ENCODE measurements around the gene FOXK2. TPM values are rescaled to one million over a fixed set of nuclear protein-coding genes. Genes with fewer than 3 reads are reported as not detected.
A peak's percentile ranks its signal among the peaks of the same experiment; 100 is the strongest.

Gene FOXK2
- total and polyA plus RNA-seq, 2 experiments from 2014 or later, result 30.2 to 37.7 TPM

DNA sequence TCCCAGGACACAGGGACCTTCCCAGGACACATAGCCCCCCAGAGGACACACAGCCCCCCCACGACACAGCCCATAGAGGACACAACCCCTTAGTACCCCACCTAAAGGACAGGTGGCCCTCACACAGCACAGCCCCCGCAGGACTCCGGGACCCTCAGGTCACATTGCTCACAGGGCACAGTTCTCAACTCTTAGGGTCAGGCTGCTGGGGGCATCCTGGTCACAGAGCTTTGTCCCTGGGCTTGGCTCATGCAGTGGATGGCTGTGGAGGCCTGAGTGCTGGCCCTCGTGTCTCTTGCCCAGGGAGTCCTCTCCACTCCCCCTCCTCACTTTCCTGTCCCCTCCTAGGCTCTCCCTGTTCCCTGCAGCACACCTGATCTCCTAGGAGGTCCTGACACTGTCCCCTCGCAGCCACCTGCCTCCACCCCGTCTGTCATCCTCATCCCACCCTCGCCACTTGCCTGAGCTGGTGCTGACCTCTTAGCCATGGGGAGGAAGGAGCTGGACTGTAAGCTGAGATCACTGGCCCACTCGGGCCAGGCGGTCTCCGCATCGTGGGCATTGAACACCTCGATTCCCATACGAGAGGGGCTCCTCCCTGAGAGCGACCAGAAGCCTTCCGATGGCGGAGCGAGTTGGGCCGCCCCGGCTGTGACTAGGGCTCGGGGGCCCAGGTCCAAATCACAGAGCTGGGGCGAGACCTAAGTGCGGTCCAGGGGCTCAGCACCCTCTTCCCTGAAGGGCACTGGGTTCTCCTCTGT is 130.1 kb downstream of the FOXK2 start:
- Histone ChIP-seq H3K27ac (no peak overlapping the region), H3K4me1 (ENCODE audit: insufficient read depth) (peaks cover 15% of the 10 kb centered on the region), H3K9me2 (replicated peaks; ENCODE audit: insufficient read depth) (no peaks in the 10 kb centered on the region), H2AFZ (no peak overlapping the region), H3K79me2 (peaks cover 32% of the 10 kb centered on the region), H3K9me3 (ENCODE audit: low read depth) (no peaks in the 10 kb centered on the region), H3K4me2 (no peak overlapping the region), H4K20me1 (ENCODE audit: insufficient read depth, poor library complexity, severe bottlenecking) (peaks cover 30% of the 10 kb centered on the region), H3K36me3 (replicated peaks; ENCODE audit: insufficient read depth, low read depth) (no peaks in the 10 kb centered on the region), H3K4me3 (no peak overlapping the region), H3K27me3 (no peaks in the 10 kb centered on the region)
- no peak for DNase-seq (ENCODE audit: low spot score)
- TF ChIP-seq EZH2phosphoT487 (IDR thresholded peaks at IDR 0.05; ENCODE audit: low read depth, severe bottlenecking, unreplicated experiment) (no peak), EZH2 (IDR thresholded peaks at IDR 0.05; ENCODE audit: borderline replicate concordance) (no peak)
- TF ChIP-seq, protein P1, sequence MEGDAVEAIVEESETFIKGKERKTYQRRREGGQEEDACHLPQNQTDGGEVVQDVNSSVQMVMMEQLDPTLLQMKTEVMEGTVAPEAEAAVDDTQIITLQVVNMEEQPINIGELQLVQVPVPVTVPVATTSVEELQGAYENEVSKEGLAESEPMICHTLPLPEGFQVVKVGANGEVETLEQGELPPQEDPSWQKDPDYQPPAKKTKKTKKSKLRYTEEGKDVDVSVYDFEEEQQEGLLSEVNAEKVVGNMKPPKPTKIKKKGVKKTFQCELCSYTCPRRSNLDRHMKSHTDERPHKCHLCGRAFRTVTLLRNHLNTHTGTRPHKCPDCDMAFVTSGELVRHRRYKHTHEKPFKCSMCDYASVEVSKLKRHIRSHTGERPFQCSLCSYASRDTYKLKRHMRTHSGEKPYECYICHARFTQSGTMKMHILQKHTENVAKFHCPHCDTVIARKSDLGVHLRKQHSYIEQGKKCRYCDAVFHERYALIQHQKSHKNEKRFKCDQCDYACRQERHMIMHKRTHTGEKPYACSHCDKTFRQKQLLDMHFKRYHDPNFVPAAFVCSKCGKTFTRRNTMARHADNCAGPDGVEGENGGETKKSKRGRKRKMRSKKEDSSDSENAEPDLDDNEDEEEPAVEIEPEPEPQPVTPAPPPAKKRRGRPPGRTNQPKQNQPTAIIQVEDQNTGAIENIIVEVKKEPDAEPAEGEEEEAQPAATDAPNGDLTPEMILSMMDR (IDR thresholded peaks at IDR 0.05; ENCODE audit: poor library complexity), result no peak
- WGBS (ENCODE audit: low lambda C conversion rate, missing lambda C conversion rate), result 91% methylated on average over 22 of the region's 22 CpGs

DNA sequence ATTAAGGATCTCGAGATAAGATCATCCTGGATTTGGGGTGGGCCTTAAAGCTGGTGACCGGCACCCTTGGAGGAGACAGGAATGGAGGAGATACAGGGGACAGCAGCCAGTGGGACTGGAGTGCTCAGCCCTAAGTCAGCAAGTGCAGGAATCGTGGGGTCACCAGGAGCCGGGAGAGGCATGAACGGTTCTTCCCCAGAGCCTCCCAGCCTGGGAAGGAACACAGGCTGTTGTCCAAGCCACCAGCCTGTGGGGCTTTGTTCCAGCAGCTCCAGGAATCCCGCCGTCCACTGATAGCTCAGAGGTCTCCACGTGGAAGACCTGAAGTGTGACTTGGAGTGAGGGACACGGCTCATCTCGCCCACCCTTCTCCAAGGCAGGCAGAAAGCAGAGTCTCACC is 131.2 kb downstream of the FOXK2 start:
- peaks cover 22% of the 10 kb centered on the region for H3K79me2 ChIP-seq
- peaks cover 19% of the 10 kb centered on the region for H4K20me1 ChIP-seq (ENCODE audit: insufficient read depth, poor library complexity, severe bottlenecking)
- H2AFZ ChIP-seq, result no peak overlapping the region
- no peaks in the 10 kb centered on the region for H3K9me3 ChIP-seq (ENCODE audit: low read depth)
- H3K4me1 ChIP-seq (ENCODE audit: insufficient read depth), result peaks cover 16% of the 10 kb centered on the region
- H3K36me3 ChIP-seq (replicated peaks; ENCODE audit: insufficient read depth, low read depth), result no peaks in the 10 kb centered on the region
- DNase-seq (ENCODE audit: low spot score), result no peak
- no peak for TF ChIP-seq EZH2 (IDR thresholded peaks at IDR 0.05; ENCODE audit: borderline replicate concordance)
- TF ChIP-seq EZH2phosphoT487 (IDR thresholded peaks at IDR 0.05; ENCODE audit: low read depth, severe bottlenecking, unreplicated experiment), result no peak
- TF ChIP-seq, protein P1 (IDR thresholded peaks at IDR 0.05; ENCODE audit: poor library complexity), result no peak
- H3K4me2 ChIP-seq, result no peak overlapping the region
- no peak overlapping the region for H3K4me3 ChIP-seq
- no peaks in the 10 kb centered on the region for H3K27me3 ChIP-seq
- no peak overlapping the region for H3K27ac ChIP-seq
- no peaks in the 10 kb centered on the region for H3K9me2 ChIP-seq (replicated peaks; ENCODE audit: insufficient read depth)
- 93% methylated on average over 10 of the region's 10 CpGs for WGBS (ENCODE audit: low lambda C conversion rate, missing lambda C conversion rate)

DNA sequence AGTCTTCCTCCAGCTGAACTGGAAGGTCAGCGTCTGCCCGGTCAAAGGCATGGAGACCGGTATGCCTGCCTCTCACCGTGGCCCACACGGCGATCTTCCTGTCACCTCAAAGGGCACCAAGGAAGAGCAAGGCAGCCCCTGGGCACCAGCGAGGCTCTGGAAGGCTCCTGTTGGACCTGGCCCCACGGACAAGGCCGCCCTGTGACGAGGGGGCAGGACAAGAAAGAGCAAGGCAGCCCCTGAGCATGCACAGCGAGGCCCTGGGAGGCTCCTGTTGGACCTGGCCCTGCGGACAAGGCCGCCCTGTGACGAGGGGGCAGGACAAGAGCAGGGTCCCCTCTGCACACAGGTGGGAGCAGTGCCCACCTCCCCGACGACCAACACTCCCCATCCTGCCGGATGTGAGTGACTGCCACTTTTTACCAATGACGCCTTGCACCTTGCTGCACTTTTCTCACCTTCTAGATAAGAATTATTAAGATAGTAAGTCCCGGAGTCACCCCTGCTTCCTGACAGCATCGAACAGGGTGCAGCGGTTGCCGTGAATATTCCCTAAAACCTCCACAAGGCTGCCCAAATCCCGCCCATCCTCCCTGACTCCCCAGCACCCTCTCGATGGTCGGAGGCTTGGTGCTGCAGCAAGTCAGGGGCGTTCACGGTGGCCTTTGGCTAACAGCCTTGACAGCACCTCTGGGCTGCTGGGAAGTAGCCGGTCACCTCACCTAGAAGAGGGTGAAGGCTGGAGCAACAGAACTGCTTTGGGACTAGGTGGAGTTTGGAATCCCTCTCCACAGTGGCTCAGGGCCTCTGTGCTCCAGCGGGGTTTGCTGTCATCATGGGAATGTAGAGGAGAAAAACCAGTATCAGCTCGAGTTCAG is 134.4 kb downstream of the FOXK2 start:
- Histone ChIP-seq H4K20me1 (ENCODE audit: insufficient read depth, poor library complexity, severe bottlenecking) (no peaks in the 10 kb centered on the region), H3K27me3 (no peaks in the 10 kb centered on the region), H3K4me1 (ENCODE audit: insufficient read depth) (peaks cover 3% of the 10 kb centered on the region), H3K4me2 (no peak overlapping the region), H3K79me2 (no peaks in the 10 kb centered on the region), H3K9me3 (ENCODE audit: low read depth) (no peaks in the 10 kb centered on the region), H3K9me2 (replicated peaks; ENCODE audit: insufficient read depth) (no peaks in the 10 kb centered on the region), H2AFZ (no peak overlapping the region), H3K27ac (peak overlapping the region; percentile 89), H3K4me3 (no peak overlapping the region), H3K36me3 (replicated peaks; ENCODE audit: insufficient read depth, low read depth) (no peaks in the 10 kb centered on the region)
- no peak for DNase-seq (ENCODE audit: low spot score)
- no peak for TF ChIP-seq EZH2 (IDR thresholded peaks at IDR 0.05; ENCODE audit: borderline replicate concordance)
- TF ChIP-seq EZH2phosphoT487 (IDR thresholded peaks at IDR 0.05; ENCODE audit: low read depth, severe bottlenecking, unreplicated experiment), result no peak
- TF ChIP-seq, protein P1 (IDR thresholded peaks at IDR 0.05; ENCODE audit: poor library complexity), result no peak
- WGBS (ENCODE audit: low lambda C conversion rate, missing lambda C conversion rate), result 92% methylated on average over 30 of the region's 30 CpGs

Other genes with a start within 250 kb of the FOXK2 start
- gene CSNK1D, start 246.0 kb upstream of the FOXK2 start, total RNA-seq, result 55.7 and 72.5 TPM in 2 replicates
- 152 and 193 TPM in 2 replicates for gene CSNK1D, start 246.0 kb upstream of the FOXK2 start, polyA plus RNA-seq
- 0.64 and 1.8 TPM in 2 replicates for gene CD7, start 202.1 kb upstream of the FOXK2 start, total RNA-seq
- gene CD7, start 202.1 kb upstream of the FOXK2 start, polyA plus RNA-seq, result 7.0 and 7.8 TPM in 2 replicates
- gene SECTM1, start 186.0 kb upstream of the FOXK2 start, total RNA-seq, result 9.3 and 9.7 TPM in 2 replicates
- gene SECTM1, start 186.0 kb upstream of the FOXK2 start, polyA plus RNA-seq, result 9.9 and 15.0 TPM in 2 replicates
- gene TEX19, start 160.5 kb upstream of the FOXK2 start, total RNA-seq, result not detected in 2 replicates
- not detected in 2 replicates for gene TEX19, start 160.5 kb upstream of the FOXK2 start, polyA plus RNA-seq
- 0.10 TPM in 1 of 2 replicates, not detected in the other for gene UTS2R, start 148.0 kb upstream of the FOXK2 start, total RNA-seq
- gene UTS2R, start 148.0 kb upstream of the FOXK2 start, polyA plus RNA-seq, result not detected in 2 replicates
- 27.7 and 32.6 TPM in 2 replicates for gene HEXD, start 101.4 kb upstream of the FOXK2 start, total RNA-seq
- 46.0 and 58.0 TPM in 2 replicates for gene HEXD, start 101.4 kb upstream of the FOXK2 start, polyA plus RNA-seq
- gene OGFOD3, start 101.1 kb upstream of the FOXK2 start, total RNA-seq, result 30.5 and 33.4 TPM in 2 replicates
- gene OGFOD3, start 101.1 kb upstream of the FOXK2 start, polyA plus RNA-seq, result 25.4 and 25.7 TPM in 2 replicates
- 61.9 and 64.6 TPM in 2 replicates for gene CYBC1, start 69.0 kb upstream of the FOXK2 start, total RNA-seq
- gene CYBC1, start 69.0 kb upstream of the FOXK2 start, polyA plus RNA-seq, result 76.6 and 81.6 TPM in 2 replicates
- 43.9 and 54.9 TPM in 2 replicates for gene NARF, start 61.0 kb upstream of the FOXK2 start, total RNA-seq
- gene NARF, start 61.0 kb upstream of the FOXK2 start, polyA plus RNA-seq, result 91.8 and 96.2 TPM in 2 replicates
- 95.4 and 112 TPM in 2 replicates for gene WDR45B, start 128.7 kb downstream of the FOXK2 start, total RNA-seq
- 74.2 and 82.6 TPM in 2 replicates for gene WDR45B, start 128.7 kb downstream of the FOXK2 start, polyA plus RNA-seq
- gene RAB40B, start 179.0 kb downstream of the FOXK2 start, total RNA-seq, result 20.0 and 22.2 TPM in 2 replicates
- gene RAB40B, start 179.0 kb downstream of the FOXK2 start, polyA plus RNA-seq, result 22.2 and 27.8 TPM in 2 replicates
- 17.0 and 18.7 TPM in 2 replicates for gene FN3KRP, start 197.0 kb downstream of the FOXK2 start, total RNA-seq
- gene FN3KRP, start 197.0 kb downstream of the FOXK2 start, polyA plus RNA-seq, result 24.0 and 27.4 TPM in 2 replicates
- gene FN3K, start 215.9 kb downstream of the FOXK2 start, total RNA-seq, result 4.0 and 17.3 TPM in 2 replicates
- gene FN3K, start 215.9 kb downstream of the FOXK2 start, polyA plus RNA-seq, result 12.8 and 13.7 TPM in 2 replicates
- 24.5 and 34.4 TPM in 2 replicates for gene TBCD, start 232.3 kb downstream of the FOXK2 start, total RNA-seq
- 41.5 and 42.3 TPM in 2 replicates for gene TBCD, start 232.3 kb downstream of the FOXK2 start, polyA plus RNA-seq